ENCODE results near the gene TCF7L2.

Gene TCF7L2

GRCh38 chr10:113179265-113179664 is 229.2 kb downstream of the TCF7L2 start:
- DNase-seq (ENCODE audit: low spot score), result no peak

DNA sequence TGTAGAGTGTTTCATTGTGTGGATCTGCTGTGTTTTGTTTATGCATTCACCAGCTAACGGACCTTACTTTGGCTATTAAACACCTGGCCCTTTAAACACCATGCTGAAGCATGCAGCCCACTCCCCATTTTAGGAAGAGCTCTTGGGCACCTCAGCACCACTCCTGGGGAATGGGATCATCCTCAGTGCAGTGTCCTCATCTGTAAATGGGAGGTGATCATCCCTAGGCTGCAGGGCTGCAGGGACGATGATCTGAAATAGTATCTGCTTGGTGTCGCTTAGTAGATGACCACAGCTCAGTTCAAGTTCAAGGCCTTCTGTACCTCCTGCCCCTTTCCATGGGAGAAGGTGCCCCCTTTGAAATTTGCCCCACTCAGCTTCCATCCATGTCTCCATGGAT is 229.9 kb downstream of the TCF7L2 start:
- DNase-seq (ENCODE audit: low spot score), result no peak

DNA sequence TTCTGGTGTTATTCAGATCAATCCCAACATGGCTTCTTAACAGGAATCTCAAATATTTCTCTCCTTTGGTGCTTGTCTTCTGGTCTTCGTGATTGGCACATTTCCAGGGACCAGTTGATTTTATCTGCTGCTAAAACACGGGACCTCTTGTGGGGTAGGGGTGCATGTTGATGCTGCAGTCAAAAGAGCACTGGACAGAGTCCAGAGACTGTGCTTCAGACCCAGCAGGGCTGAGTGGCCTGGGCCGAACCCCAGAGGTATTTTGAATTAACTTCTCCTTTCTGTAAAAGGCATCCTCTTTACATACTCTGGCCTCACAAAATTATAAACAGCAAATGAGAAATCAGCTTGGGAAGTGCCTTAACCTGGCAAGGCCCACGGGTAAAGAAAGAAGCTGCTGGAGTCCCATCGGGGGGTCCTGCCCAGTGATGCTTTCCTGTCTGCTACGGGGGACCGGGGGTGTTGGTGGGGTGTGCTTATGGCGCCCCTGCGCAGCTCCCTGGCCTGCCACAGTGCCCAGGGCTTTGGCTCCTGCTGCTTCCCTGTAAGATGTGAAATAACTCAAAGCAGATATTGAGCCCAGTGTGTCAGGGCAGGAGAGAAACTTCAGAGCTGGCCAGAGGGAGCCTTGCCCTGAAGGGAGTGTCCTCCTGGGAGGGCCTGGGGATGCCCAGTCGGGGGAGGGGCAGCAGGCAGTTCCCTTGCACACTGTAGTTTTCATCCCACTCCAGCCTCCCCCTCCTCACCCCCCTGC is 230.5 kb downstream of the TCF7L2 start:
- no peak for DNase-seq (ENCODE audit: low spot score)

DNA sequence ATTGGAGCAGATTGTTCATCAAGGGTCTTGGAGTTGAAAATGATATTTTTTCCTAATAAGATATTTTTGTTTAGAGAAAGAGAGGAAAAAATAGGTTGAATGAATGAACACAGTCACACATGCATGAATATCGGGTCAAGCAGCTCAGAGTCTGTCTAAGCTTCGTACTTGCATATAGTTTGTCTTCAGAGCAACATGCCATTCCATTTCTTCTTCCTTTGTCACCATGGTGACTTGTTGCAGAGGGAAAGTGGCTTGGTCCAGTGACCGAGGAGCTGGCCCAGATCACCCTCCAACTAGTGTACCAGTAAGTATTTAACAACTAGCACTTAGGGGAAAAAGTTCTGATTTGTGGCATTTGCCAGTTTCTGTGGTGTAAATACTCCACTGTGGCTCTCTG is 232.1 kb downstream of the TCF7L2 start:
- no peak for DNase-seq (ENCODE audit: low spot score)

DNA sequence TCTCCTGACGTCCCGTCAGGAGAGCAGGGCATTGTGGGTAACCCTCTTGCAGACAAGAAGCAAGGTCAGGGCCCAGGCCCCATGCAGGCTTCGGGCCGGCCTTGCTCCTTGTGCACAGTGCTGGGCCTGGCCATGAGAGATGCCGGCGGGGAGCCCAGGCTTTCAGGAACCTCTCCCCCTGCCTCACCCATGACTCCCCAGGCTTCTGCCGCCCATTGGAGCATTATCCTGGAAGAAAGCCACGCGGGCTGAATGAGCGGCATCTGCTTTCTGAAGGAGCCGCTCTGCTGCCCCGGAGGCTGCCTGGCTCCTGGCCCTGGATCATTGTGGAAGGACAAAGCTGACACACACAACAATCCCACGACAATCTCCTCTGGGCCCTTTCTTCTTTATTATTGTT is 233.5 kb downstream of the TCF7L2 start:
- DNase-seq (ENCODE audit: low spot score), result peak; percentile 66

- peak; percentile 73 for DNase-seq (ENCODE audit: low spot score)
These were observed 237.2 kb downstream of the TCF7L2 start for GRCh38 chr10:113187063-113187777.

DNA sequence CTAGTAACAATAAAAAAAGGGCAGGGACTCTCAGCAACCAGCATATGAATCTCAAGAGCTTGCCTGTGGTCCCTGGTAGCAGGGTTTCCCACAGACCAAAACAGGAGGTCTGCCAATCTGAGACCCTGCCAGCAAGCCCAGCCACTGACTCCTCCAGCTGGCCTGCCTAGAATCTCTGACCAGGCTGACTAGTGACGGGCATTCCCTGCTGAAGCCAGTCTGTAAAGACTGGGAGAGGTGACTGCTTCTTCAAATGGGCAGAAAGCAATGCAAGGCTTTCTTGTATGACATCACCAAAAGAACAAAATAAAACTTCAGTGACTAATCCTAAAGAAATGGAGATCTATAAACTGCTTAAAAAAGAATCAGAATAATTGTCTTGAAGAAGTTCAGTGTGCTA is 249.4 kb downstream of the TCF7L2 start:
- no peak for DNase-seq (ENCODE audit: low spot score)

DNA sequence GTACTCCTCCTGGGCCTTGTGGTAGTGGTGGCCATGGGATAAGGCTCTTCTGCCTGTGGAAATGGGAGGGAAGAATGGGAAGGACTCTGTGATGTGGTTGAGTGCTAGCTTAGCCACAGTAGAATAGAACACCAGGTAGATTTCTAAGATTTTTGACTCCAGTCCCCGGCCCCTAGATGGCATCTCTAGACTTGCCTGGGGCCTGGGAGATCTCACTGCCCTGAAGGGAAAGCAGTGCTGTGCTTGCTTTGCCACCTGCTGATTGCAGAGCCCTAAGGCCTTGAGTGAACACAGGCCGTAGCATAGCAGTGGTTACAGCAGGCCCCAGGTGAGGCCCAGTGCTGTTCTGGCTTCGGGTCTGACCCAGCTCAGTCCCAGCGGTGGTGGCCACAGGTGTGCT is 252.0 kb downstream of the TCF7L2 start:
- no peak for DNase-seq (ENCODE audit: low spot score)

DNA sequence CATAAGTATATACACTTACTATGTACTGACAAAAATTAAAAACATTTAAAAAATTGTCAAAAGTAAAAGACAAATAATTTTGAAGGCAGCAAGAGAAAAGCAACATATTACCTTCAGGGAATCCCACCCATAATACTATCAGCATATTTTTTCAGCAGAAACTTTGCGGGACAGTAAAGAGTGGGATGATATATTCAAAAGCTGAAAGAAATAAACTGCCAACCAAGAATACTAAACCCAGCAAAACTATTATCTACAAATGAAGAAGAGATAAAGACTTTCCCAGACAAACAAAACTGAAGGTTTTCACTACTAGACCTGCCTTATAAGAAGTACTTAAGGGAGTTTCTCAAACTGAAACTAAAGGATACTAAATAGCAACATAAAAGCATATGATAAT is 257.9 kb downstream of the TCF7L2 start:
- no peak for DNase-seq (ENCODE audit: low spot score)

DNA sequence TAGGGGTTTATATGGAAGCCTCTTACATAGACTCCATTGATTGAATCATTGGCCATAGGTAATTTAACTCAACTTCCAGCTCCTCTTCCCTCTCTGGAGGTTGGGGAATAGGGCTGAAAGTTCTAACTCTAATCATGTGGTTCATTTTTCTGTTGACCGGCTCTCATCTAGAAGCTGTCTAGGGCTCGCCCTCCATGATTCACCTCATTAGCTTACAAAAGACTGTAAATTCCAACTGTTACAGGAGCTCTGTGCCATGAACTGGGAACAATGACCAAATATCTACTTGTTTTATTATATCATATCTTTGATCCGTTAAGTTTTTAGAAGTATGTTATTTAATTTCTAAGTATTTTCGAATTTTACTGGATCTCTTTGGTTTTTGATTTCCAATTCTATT is 263.0 kb downstream of the TCF7L2 start:
- no peak for DNase-seq (ENCODE audit: low spot score)

- no peak for DNase-seq (ENCODE audit: low spot score)
These were observed 264.3 kb downstream of the TCF7L2 start for GRCh38 chr10:113214331-113214730.

DNA sequence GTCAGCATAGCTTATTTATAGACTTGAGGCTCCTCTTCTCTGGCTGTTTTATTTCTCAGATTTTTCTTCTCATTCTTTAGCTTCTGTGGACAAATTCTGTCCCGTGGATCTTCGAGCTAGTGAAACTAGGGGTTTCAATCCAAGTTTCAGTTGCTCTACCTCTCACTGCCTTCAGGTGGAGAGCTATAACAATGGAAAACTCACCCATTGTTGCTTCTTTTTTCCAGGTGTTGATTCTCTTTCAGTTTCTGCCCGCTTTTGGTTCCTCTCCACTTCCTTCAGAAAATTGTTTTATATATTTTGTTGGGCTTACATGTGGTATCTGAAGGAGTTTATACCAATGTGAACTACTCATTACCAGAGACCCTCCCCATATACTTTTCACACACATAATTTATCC is 266.1 kb downstream of the TCF7L2 start:
- DNase-seq (ENCODE audit: low spot score), result no peak
